C4-2B (cell line): ENCODE results near the gene SH3RF3.

Experiments used
- H3K27ac ChIP-seq: fragments of 450-650 bp; 2 replicates; pipeline ENCODE4 v1.5.1; 2017
- CTCF ChIP-seq: fragments of 450-650 bp; conservative IDR thresholded peaks from 2 replicates; pipeline ENCODE4 v1.5.1; 2017; ENCODE audit warnings: mild to moderate bottlenecking
- ZFX ChIP-seq: fragments of 450-650 bp; IDR thresholded peaks from 2 replicates; pipeline ENCODE4 v1.6.1; 2017

SH3RF3 gene

GRCh38 chr2:109368798-109369197, 239.8 kb downstream of the SH3RF3 start:
- TF ChIP-seq ZFX (no peak), CTCF (no peak)
- H3K27ac ChIP-seq: no peak overlapping the region

- no peak overlapping the region for H3K27ac ChIP-seq
- TF ChIP-seq CTCF (no peak), ZFX (no peak)
Measured at GRCh38 chr2:109369671-109370191, 240.7 kb downstream of the SH3RF3 start.

DNA sequence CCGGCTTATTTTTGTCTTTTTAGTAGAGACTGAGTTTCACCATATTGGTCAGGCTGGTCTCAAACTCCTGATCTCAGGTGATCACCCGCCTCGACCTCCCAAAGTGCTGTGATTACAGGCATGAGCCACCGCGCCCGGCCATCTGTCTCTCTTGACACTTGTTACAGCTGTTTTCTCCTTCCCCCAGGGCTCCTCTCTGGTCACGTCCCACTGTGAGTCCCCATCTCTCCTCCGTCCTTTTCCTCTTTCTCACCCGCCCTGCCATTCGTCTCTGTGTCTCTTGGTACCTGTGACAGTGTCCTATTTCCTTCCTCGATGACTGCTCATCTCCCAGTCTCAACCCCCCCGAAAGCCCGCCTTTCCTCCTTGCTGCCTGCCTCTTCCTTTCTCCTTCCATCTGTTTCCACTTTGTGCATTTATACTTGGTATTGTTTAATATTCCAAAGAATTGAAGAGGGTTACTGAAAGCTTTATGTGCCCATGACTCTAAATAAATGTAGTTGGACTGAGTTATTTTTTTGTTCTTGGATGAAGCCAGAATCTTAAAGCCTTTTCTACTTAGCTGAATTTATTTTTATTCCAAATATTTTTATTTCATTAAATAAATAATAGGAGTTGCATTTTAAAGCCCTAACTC, 241.5 kb downstream of the SH3RF3 start:
- no peak for TF ChIP-seq CTCF
- TF ChIP-seq ZFX: no peak
- H3K27ac ChIP-seq: no peak overlapping the region

GRCh38 chr2:109371481-109372170, 242.6 kb downstream of the SH3RF3 start:
- TF ChIP-seq CTCF (no peak), ZFX (no peak)
- H3K27ac ChIP-seq: no peak overlapping the region

GRCh38 chr2:109372171-109372568, 243.2 kb downstream of the SH3RF3 start:
- no peak for TF ChIP-seq ZFX
- TF ChIP-seq CTCF: no peak
- no peak overlapping the region for H3K27ac ChIP-seq

DNA sequence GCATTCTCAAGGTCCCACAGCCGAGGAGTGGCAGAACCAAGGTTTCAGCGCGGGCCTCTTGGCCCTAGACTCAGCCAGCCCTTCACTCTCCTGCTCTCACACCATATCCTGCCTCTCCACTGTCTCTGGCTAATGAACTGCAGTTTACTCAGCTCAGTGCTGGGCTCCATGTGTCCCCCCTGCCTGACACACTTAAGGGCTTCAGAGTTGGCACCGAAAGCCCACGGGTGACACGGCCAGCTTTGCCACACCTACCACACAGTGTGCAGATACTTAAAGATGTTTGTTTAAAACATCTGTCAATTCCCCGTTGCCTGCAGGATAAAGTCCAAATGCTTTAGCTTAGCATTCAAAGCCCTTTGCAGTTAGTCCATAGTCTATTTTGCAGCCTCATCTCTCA, 243.6 kb downstream of the SH3RF3 start:
- TF ChIP-seq CTCF: no peak
- TF ChIP-seq ZFX: no peak
- no peak overlapping the region for H3K27ac ChIP-seq

DNA sequence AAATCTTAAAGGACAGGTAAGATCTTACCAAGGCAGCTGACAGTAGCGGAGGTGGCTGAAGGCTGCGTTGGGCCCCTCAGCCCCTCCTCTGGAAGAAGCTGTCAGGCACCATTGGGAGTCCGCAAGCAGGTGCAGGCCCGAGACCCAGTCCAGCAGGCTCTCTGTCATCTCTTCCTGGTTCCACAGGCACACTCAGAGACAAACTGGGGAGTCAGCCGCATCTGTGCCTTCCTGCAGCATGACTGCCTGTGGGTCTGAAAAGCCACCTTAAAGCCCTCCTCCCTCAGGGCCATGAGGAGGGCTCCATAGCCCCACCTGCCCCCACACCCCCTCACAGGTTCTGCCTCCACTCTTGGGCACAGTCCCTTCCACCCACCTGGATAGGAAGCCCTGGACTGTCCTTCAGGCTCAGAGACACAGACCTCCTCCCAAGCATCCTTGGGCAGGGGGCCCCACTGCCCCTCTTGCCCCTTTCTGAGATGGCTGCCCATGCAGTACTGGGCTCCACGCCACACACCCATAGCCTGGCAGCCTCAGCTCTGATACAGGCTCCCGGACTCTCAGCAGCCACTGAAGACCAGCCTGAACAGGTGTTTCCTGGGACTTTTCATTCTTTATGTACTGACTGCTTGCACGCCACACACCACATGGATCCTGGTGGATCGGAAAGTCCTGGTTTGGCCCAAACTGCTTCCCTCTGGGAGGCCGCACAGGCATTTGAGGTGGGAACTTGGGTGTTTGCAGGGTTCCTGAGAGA, 245.0 kb downstream of the SH3RF3 start:
- no peak for TF ChIP-seq CTCF
- H3K27ac ChIP-seq: no peak overlapping the region
